HEK293 (cell line): ENCODE measurements around the gene IQCH.

Experiments used
- CTCF ChIA-PET: fragments of 350-600 bp; formaldehyde crosslinking; extraction: SDS; loops from one replicate; lab custom pipeline; 2021; ENCODE audit warnings: antibody characterized with exemption; lab: Yijun Ruan, JAX
- POLR2A ChIA-PET: fragments of 300-600 bp; formaldehyde crosslinking; extraction: SDS; loops from one replicate; lab custom pipeline; 2020; ENCODE audit warnings: antibody characterized with exemption, inconsistent platforms; lab: Yijun Ruan, JAX
- H3K27ac ChIP-seq: fragments of 200-500 bp; sonication (Bioruptor generic); 2 replicates; pipeline ENCODE4 v1.5.1; 2014; ENCODE audit warnings: low read depth, low read length, control low read depth, inconsistent platforms; ENCODE audit errors: extremely low read depth
- H3K36me3 ChIP-seq, 2 experiments: fragments of 200-500 bp in 1 of 2; sonication (Bioruptor generic) in 1 of 2; 1 replicate in 1 of 2; 2 replicates in 1 of 2; pipeline ENCODE4 v1.5.1; 2014 to 2017; ENCODE audit warnings: inconsistent platforms in 2 of 2, low read length in 2 of 2; ENCODE audit not compliant: control insufficient read depth in 2 of 2, insufficient read depth in 1 of 2
- H3K4me1 ChIP-seq: fragments of 200-500 bp; sonication (Bioruptor generic); 2 replicates; pipeline ENCODE4 v1.5.1; 2014; ENCODE audit warnings: mild to moderate bottlenecking, low read length, inconsistent platforms; ENCODE audit not compliant: control insufficient read depth, insufficient read depth
- H3K4me3 ChIP-seq: 2 replicates; pipeline ENCODE4 v1.5.1; 2011; ENCODE audit warnings: low read depth, mild to moderate bottlenecking, control low read depth, low read length, moderate library complexity
- H3K9me3 ChIP-seq: fragments of 200-500 bp; sonication (Bioruptor generic); 2 replicates; pipeline ENCODE4 v1.5.1; 2014; ENCODE audit warnings: low read depth, low read length, inconsistent platforms; ENCODE audit not compliant: control insufficient read depth, insufficient read depth
- AEBP2 ChIP-seq: fragments of 450-650 bp; formaldehyde crosslinking; IDR thresholded peaks from 2 replicates; pipeline ENCODE4 v1.5.1; 2016; ENCODE audit warnings: missing biosample characterization, missing genetic modification characterization, borderline replicate concordance
- GLI2 ChIP-seq: fragments of 450-650 bp; formaldehyde crosslinking; IDR thresholded peaks from 2 replicates; pipeline ENCODE4; 2017; ENCODE audit warnings: missing biosample characterization, missing genetic modification characterization, low read depth, borderline replicate concordance
- HIC1 ChIP-seq: fragments of 450-650 bp; formaldehyde crosslinking; IDR thresholded peaks from 2 replicates; pipeline ENCODE4 v1.5.1; 2016; ENCODE audit warnings: missing biosample characterization, missing genetic modification characterization
- KLF10 ChIP-seq: fragments of 450-650 bp; IDR thresholded peaks from 2 replicates; pipeline ENCODE4 v1.5.1; 2018; ENCODE audit warnings: missing biosample characterization, mild to moderate bottlenecking, missing genetic modification characterization
- SETDB1 ChIP-seq: IDR thresholded peaks from one replicate; pipeline ENCODE4 v1.6.1; 2017; ENCODE audit warnings: mild to moderate bottlenecking, low read length, moderate library complexity, mixed read lengths; ENCODE audit not compliant: insufficient read length
- SP2 ChIP-seq: fragments of 450-650 bp; formaldehyde crosslinking; IDR thresholded peaks from 2 replicates; pipeline ENCODE4 v1.5.1; 2016; ENCODE audit warnings: missing biosample characterization, missing genetic modification characterization
- WT1 ChIP-seq: fragments of 450-650 bp; formaldehyde crosslinking; IDR thresholded peaks from 2 replicates; pipeline ENCODE4 v1.5.1; 2016; ENCODE audit warnings: missing biosample characterization, missing genetic modification characterization
- ZEB2 ChIP-seq: fragments of 450-650 bp; formaldehyde crosslinking; IDR thresholded peaks from 2 replicates; pipeline ENCODE4 v1.5.1; 2016; ENCODE audit warnings: missing biosample characterization, missing genetic modification characterization
- ZNF132 ChIP-seq: fragments of 450-650 bp; formaldehyde crosslinking; IDR thresholded peaks from 2 replicates; pipeline ENCODE4 v1.5.1; 2017; ENCODE audit warnings: missing biosample characterization, missing genetic modification characterization, borderline replicate concordance
- ZNF138 ChIP-seq: fragments of 450-650 bp; formaldehyde crosslinking; IDR thresholded peaks from 2 replicates; pipeline ENCODE4 v1.5.1; 2016; ENCODE audit warnings: missing biosample characterization, missing genetic modification characterization, borderline replicate concordance
- ZNF16 ChIP-seq: fragments of 450-650 bp; formaldehyde crosslinking; IDR thresholded peaks from 2 replicates; pipeline ENCODE4 v1.5.1; 2016; ENCODE audit warnings: low read depth, missing biosample characterization, missing genetic modification characterization
- ZNF202 ChIP-seq: fragments of 450-650 bp; formaldehyde crosslinking; IDR thresholded peaks from 2 replicates; pipeline ENCODE4 v1.5.1; 2016; ENCODE audit warnings: missing biosample characterization, missing genetic modification characterization, borderline replicate concordance
- ZNF391 ChIP-seq: fragments of 450-650 bp; formaldehyde crosslinking; IDR thresholded peaks from 2 replicates; pipeline ENCODE4 v1.5.1; 2016; ENCODE audit warnings: low read depth, missing biosample characterization, missing genetic modification characterization, borderline replicate concordance
- ZNF514 ChIP-seq: fragments of 450-650 bp; formaldehyde crosslinking; IDR thresholded peaks from 2 replicates; pipeline ENCODE4 v1.5.1; 2016; ENCODE audit warnings: missing biosample characterization, missing genetic modification characterization
- ZNF529 ChIP-seq: fragments of 450-650 bp; formaldehyde crosslinking; IDR thresholded peaks from 2 replicates; pipeline ENCODE4 v1.5.1; 2017; ENCODE audit warnings: missing genetic modification characterization, missing biosample characterization; ENCODE audit not compliant: insufficient replicate concordance
- ZNF654 ChIP-seq: fragments of 450-650 bp; formaldehyde crosslinking; IDR thresholded peaks from 2 replicates; pipeline ENCODE4 v1.5.1; 2016; ENCODE audit warnings: low read depth, missing biosample characterization, missing genetic modification characterization
- ZNF670 ChIP-seq: fragments of 450-650 bp; formaldehyde crosslinking; IDR thresholded peaks from 2 replicates; pipeline ENCODE4 v1.5.1; 2016; ENCODE audit warnings: missing biosample characterization, missing genetic modification characterization, low read depth
- ZNF830 ChIP-seq: fragments of 450-650 bp; IDR thresholded peaks from 2 replicates; pipeline ENCODE4 v1.5.0; 2018; ENCODE audit warnings: missing biosample characterization, missing genetic modification characterization, low read depth, mild to moderate bottlenecking, moderate library complexity
- ZNF837 ChIP-seq: fragments of 450-650 bp; formaldehyde crosslinking; IDR thresholded peaks from 2 replicates; pipeline ENCODE4 v1.5.1; 2016; ENCODE audit warnings: missing biosample characterization, missing genetic modification characterization
- TF ChIP-seq, protein P1 (sequence below): fragments of 450-650 bp; formaldehyde crosslinking; IDR thresholded peaks from 2 replicates; pipeline ENCODE4 v1.5.1; 2016; ENCODE audit warnings: missing biosample characterization, missing genetic modification characterization
- TF ChIP-seq, protein P2 (sequence below): fragments of 450-650 bp; formaldehyde crosslinking; IDR thresholded peaks from 2 replicates; pipeline ENCODE4 v1.5.1; 2016; ENCODE audit warnings: missing biosample characterization, missing genetic modification characterization
- TF ChIP-seq, protein P3 (sequence below): fragments of 450-650 bp; formaldehyde crosslinking; IDR thresholded peaks from 2 replicates; pipeline ENCODE4 v1.5.1; 2016; ENCODE audit warnings: missing biosample characterization, missing genetic modification characterization

IQCH gene

GRCh38 chr15:67383899-67384298, 129.3 kb downstream of the IQCH start:
- H3K4me3 ChIP-seq: no peak overlapping the region
- H3K4me1 ChIP-seq: no peaks in the 10 kb centered on the region
- no peaks in the 10 kb centered on the region for H3K36me3 ChIP-seq
- no peak for TF ChIP-seq WT1 (tag by site-specific recombination)
- no peak for TF ChIP-seq ZNF202 (tag by site-specific recombination)
- peak; percentile 17; the same call in 1 of the 2 replicates for TF ChIP-seq ZNF654 (tag by site-specific recombination)
- no peak for TF ChIP-seq ZNF391
- CTCF ChIA-PET: interaction anchor here (0.6 to 3.8 kb wide), 11 partner anchors 8 to 448 kb away, joined by 3 to 24 read pairs (median 3); no protein-coding TSS in a partner anchor
- POLR2A ChIA-PET: no interaction called here
- H3K9me3 ChIP-seq: no peaks in the 10 kb centered on the region
- no peak overlapping the region for H3K27ac ChIP-seq

DNA sequence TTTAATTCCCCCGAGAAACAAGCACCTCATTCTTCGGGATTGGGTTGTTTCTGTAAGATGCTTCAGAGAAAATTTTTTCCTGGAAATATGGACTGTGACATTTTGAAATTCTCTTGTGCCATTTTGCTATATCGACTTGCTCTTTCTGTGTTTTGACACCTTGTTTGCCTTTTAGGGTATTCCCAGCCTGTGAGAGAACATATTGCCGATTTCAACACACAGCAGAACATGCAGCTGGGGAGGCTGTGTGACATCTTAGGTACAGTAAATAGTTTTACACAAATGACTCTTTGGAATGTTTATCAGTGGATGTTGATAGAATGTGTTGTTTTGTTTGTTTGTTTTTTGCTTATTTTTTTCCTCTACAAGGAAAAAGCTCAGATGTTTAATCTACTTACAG, 130.2 kb downstream of the IQCH start:
- CTCF ChIA-PET: interaction anchor here (0.6 to 3.8 kb wide), 10 partner anchors 9 to 447 kb away, joined by 3 to 24 read pairs (median 4); no protein-coding TSS in a partner anchor
- H3K9me3 ChIP-seq: no peaks in the 10 kb centered on the region
- TF ChIP-seq ZNF132 (tag by site-specific recombination) (no peak), ZNF529 (no peak), ZNF514 (tag by site-specific recombination) (no peak), ZNF837 (tag by site-specific recombination) (no peak)
- TF ChIP-seq, protein P1, sequence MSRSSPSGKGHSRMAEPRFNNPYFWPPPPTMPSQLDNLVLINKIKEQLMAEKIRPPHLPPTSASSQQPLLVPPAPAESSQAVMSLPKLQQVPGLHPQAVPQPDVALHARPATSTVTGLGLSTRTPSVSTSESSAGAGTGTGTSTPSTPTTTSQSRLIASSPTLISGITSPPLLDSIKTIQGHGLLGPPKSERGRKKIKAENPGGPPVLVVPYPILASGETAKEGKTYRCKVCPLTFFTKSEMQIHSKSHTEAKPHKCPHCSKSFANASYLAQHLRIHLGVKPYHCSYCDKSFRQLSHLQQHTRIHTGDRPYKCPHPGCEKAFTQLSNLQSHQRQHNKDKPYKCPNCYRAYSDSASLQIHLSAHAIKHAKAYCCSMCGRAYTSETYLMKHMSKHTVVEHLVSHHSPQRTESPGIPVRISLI (tag by site-specific recombination): no peak
- TF ChIP-seq, protein P2, sequence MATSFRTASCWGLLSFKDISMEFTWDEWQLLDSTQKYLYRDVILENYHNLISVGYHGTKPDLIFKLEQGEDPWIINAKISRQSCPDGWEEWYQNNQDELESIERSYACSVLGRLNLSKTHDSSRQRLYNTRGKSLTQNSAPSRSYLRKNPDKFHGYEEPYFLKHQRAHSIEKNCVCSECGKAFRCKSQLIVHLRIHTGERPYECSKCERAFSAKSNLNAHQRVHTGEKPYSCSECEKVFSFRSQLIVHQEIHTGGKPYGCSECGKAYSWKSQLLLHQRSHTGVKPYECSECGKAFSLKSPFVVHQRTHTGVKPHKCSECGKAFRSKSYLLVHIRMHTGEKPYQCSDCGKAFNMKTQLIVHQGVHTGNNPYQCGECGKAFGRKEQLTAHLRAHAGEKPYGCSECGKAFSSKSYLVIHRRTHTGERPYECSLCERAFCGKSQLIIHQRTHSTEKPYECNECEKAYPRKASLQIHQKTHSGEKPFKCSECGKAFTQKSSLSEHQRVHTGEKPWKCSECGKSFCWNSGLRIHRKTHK (tag by site-specific recombination): no peak
- TF ChIP-seq, protein P3, sequence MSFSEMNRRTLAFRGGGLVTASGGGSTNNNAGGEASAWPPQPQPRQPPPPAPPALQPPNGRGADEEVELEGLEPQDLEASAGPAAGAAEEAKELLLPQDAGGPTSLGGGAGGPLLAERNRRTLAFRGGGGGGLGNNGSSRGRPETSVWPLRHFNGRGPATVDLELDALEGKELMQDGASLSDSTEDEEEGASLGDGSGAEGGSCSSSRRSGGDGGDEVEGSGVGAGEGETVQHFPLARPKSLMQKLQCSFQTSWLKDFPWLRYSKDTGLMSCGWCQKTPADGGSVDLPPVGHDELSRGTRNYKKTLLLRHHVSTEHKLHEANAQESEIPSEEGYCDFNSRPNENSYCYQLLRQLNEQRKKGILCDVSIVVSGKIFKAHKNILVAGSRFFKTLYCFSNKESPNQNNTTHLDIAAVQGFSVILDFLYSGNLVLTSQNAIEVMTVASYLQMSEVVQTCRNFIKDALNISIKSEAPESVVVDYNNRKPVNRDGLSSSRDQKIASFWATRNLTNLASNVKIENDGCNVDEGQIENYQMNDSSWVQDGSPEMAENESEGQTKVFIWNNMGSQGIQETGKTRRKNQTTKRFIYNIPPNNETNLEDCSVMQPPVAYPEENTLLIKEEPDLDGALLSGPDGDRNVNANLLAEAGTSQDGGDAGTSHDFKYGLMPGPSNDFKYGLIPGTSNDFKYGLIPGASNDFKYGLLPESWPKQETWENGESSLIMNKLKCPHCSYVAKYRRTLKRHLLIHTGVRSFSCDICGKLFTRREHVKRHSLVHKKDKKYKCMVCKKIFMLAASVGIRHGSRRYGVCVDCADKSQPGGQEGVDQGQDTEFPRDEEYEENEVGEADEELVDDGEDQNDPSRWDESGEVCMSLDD (tag by site-specific recombination): no peak
- TF ChIP-seq, all 188 proteins: peak for 0
- Histone ChIP-seq H3K4me3 (no peak overlapping the region), H3K27ac (no peak overlapping the region), H3K4me1 (no peaks in the 10 kb centered on the region), H3K36me3 (no peaks in the 10 kb centered on the region)
- POLR2A ChIA-PET: no interaction called here

DNA sequence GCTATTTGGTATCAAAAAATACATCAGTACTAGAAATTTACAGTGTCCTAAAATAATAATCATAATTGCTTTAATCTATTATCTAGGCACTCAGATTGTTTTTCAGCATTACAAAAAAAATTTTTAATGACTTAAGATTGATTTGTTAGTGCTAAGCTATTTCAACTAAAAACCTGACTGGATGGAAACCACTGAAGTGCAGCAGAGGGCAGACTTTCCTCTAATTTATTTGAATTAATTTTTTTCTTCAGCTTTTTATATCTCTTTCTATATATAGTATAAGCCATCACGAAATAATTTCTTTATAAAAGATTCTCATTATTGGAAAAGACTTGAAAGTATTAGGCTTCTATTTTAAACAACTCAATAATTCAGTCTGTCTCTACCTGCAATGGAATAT, 131.4 kb downstream of the IQCH start:
- no peaks in the 10 kb centered on the region for H3K9me3 ChIP-seq
- H3K4me1 ChIP-seq: no peaks in the 10 kb centered on the region
- no peaks in the 10 kb centered on the region for H3K36me3 ChIP-seq
- H3K27ac ChIP-seq: no peak overlapping the region
- no peak overlapping the region for H3K4me3 ChIP-seq
- POLR2A ChIA-PET: no interaction called here
- CTCF ChIA-PET: interaction anchor here (0.7 to 3.8 kb wide), 8 partner anchors 9 to 497 kb away, joined by 3 to 24 read pairs (median 4); no protein-coding TSS in a partner anchor
- TF ChIP-seq ZNF670: no peak
- no peak for TF ChIP-seq ZNF830 (tag by site-specific recombination)
- no peak for TF ChIP-seq ZEB2 (tag by site-specific recombination)
- no peak for TF ChIP-seq AEBP2 (tag by site-specific recombination)
- no peak for TF ChIP-seq SP2 (tag by site-specific recombination)
- TF ChIP-seq KLF10 (tag by site-specific recombination): no peak
- TF ChIP-seq GLI2: no peak
- no peak for TF ChIP-seq SETDB1
- no peak for TF ChIP-seq HIC1 (tag by site-specific recombination)
- no peak for TF ChIP-seq ZNF16
- TF ChIP-seq ZNF138: no peak
